Body of pancreas (tissue), 4 donors: ENCODE measurements around the gene DYNC1I1. TPM values are rescaled to one million over a fixed set of nuclear protein-coding genes. Genes with fewer than 3 reads are reported as not detected.

Experiments
- ATAC-seq: fragments of 150-250 bp; one replicate; pipeline ENCODE4 v1.9.1; 2016
- DNase-seq, 4 donors: peaks; one replicate each; pipeline ENCODE4 v3.0.0-alpha.2; 2019
- H3K27ac ChIP-seq, 4 donors: fragments of 200-600 bp; sonication (generic); 1 replicate in 3 of 4; 2 replicates in 1 of 4; pipeline versions ENCODE4 v1.5.1 to v1.6.1; 2016 to 2019; ENCODE audit warnings: mild to moderate bottlenecking in 1 of 4, mixed read lengths in 1 of 4, moderate library complexity in 1 of 4
- H3K27me3 ChIP-seq, 2 donors: fragments of 200-600 bp; sonication (generic); one replicate each; pipeline ENCODE4 v1.6.0; 2016; ENCODE audit warnings: mild to moderate bottlenecking in 1 of 2
- H3K36me3 ChIP-seq, 2 donors: fragments of 200-600 bp; sonication (generic); replicated peaks in 1 of 2; 2 replicates each; pipeline ENCODE4 v1.5.1; 2016; ENCODE audit warnings: low read depth in 2 of 2; ENCODE audit not compliant: insufficient read depth in 1 of 2
- H3K4me1 ChIP-seq: fragments of 200-600 bp; sonication (generic); one replicate; pipeline ENCODE4 v1.6.0; 2016
- H3K4me3 ChIP-seq, 2 donors: fragments of 200-600 bp; sonication (generic); 1 replicate in 1 of 2; 2 replicates in 1 of 2; pipeline ENCODE4 v1.5.1; 2016 to 2019
- H3K9me3 ChIP-seq, 3 donors: fragments of 200-600 bp; sonication (generic); 1 replicate in 2 of 3; 2 replicates in 1 of 3; pipeline ENCODE4 v1.5.1; 2016
- POLR2A ChIP-seq, 3 donors: fragments of 450-650 bp; IDR thresholded peaks; one replicate each; pipeline ENCODE4 v1.6.1; 2016; ENCODE audit warnings: antibody characterized with exemption in 3 of 3, mild to moderate bottlenecking in 2 of 3
- WGBS, 2 donors: methylation state at CpG; one replicate each; pipeline ENCODE4 v1.1.5; 2017; 5-methylcytosine and 5-hydroxymethylcytosine counted together
- intact Hi-C: fragments of 100-400 bp; cut with DNase I; formaldehyde crosslinking; loops from one replicate; pipeline ENCODE4 v1.15.1; 2023
- total RNA-seq, 2 donors: library from RNA; depleted of rRNA; stranded (reverse); fragments of >200 nt; gene quantifications; one replicate each; pipeline ENCODE4 v1.1.0, GENCODE V29; 2016
- TF ChIP-seq, protein P1 (sequence below), 7 experiments: fragments of 450-650 bp in 4 of 7; fragments of 200-600 bp in 3 of 7; sonication (generic) in 3 of 7; IDR thresholded peaks; one replicate each; pipeline ENCODE4 v1.5.1; 2016 to 2019; ENCODE audit warnings: antibody characterized with exemption in 7 of 7

The DYNC1I1 gene
- total RNA-seq, 2 donors from 2014 or later, result 1.3 to 4.2 TPM

DNA sequence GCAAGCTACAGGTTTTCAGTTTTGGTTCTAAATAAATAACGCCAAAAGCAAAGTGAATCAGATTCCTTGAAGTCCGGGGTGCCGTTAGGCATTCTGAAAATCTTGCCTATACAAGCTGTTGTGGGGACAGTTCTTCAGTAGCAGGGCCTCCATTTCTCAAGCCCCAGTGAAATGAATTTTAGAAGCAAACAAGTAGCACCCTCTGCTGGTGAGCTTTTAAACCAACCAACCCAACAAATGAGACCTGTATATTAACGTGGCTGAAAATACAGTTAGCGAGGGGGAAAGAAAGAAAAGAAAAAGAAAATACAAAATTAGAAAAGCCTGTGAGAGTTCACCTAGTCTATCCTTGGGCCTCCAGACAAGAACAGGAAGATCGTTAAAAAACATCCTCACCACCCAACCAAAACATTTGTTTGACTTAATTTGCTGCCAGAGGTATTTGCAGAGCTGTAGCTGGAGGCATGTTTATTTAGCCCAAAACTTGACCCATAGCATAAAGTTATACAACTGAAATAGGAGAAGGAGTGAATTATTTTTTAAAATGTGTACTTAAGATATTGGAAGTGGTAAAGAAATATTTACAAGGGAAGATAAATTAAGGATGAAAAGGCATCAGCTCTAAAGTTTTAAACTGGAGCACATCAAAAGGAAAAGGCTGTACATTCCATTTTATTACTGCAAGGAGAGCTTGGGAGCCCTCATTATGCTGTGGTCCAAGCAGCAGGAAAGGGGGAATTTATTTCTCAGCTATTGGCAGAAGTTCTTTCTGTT is 98.9 kb downstream of the DYNC1I1 start:
- Histone ChIP-seq H3K27ac (no peak overlapping the region), H3K9me3 (no peaks in the 10 kb centered on the region), H3K36me3 (no peaks in the 10 kb centered on the region), H3K4me1 (no peaks in the 10 kb centered on the region), H3K27me3 (no peaks in the 10 kb centered on the region), H3K4me3 (no peak overlapping the region)
- ATAC-seq (peak; percentile 47), DNase-seq (peak; percentile 18 to 49 (median 33))
- TF ChIP-seq POLR2A (IDR thresholded peaks at IDR 0.05), result no peak
- TF ChIP-seq, protein P1, sequence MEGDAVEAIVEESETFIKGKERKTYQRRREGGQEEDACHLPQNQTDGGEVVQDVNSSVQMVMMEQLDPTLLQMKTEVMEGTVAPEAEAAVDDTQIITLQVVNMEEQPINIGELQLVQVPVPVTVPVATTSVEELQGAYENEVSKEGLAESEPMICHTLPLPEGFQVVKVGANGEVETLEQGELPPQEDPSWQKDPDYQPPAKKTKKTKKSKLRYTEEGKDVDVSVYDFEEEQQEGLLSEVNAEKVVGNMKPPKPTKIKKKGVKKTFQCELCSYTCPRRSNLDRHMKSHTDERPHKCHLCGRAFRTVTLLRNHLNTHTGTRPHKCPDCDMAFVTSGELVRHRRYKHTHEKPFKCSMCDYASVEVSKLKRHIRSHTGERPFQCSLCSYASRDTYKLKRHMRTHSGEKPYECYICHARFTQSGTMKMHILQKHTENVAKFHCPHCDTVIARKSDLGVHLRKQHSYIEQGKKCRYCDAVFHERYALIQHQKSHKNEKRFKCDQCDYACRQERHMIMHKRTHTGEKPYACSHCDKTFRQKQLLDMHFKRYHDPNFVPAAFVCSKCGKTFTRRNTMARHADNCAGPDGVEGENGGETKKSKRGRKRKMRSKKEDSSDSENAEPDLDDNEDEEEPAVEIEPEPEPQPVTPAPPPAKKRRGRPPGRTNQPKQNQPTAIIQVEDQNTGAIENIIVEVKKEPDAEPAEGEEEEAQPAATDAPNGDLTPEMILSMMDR (IDR thresholded peaks at IDR 0.05), result peak; percentile 22 to 75 (median 62)
- WGBS, 2 donors, result 17% methylated on average over 6 of the region's 6 CpGs
- intact Hi-C loops, result no loop called here

DNA sequence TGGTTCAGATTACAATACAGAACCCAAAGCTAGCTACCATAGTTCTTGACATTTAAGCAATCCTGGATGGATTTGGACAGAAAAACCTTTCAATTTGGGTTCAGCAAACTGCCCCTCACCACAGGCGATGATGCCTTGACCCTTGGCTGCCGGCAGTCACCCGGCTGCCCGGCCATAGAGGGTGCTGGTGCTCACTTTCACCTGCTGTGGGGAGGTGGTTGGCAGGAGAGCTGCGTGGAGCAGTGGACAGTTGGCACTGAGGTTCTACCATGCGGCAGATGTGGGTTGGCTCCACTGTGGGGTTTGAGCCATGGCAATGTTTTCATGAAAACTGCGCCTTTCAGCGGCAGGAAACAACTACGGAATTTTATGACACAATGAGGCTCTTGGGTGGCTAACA is 99.5 kb downstream of the DYNC1I1 start:
- no peaks in the 10 kb centered on the region for H3K27me3 ChIP-seq
- ATAC-seq, result no peak
- H3K9me3 ChIP-seq, result no peaks in the 10 kb centered on the region
- H3K27ac ChIP-seq, result no peak overlapping the region
- no peak overlapping the region for H3K4me3 ChIP-seq
- H3K4me1 ChIP-seq, result no peaks in the 10 kb centered on the region
- TF ChIP-seq, protein P1 (IDR thresholded peaks at IDR 0.05), result no peak
- no peak for TF ChIP-seq POLR2A (IDR thresholded peaks at IDR 0.05)
- intact Hi-C loops, result no loop called here
- DNase-seq, result no peak
- no peaks in the 10 kb centered on the region for H3K36me3 ChIP-seq
- 80 to 88% methylated on average over 5 to 9 of the region's 9 CpGs for WGBS, 2 donors

DNA sequence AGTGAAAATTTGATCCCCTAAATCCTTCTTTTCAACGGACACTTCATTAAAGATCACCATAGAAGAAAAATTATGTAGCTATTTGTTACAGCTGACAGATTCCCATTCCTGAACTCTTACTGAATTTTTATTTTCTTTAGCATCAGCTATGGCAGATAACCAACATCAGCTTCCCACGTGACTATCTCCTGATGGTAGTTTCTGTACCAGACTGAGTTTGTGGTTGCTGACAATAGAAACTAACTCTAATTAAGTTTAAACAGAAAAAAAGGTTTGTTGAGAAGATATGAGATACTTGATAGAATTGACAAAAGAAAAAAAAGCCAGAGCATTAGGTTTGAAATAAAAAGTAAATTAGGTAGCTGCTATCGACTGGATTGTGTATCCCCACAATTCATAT is 101.8 kb downstream of the DYNC1I1 start:
- Histone ChIP-seq H3K27ac (no peak overlapping the region), H3K9me3 (no peaks in the 10 kb centered on the region), H3K4me3 (no peak overlapping the region), H3K4me1 (no peaks in the 10 kb centered on the region), H3K36me3 (no peaks in the 10 kb centered on the region), H3K27me3 (no peaks in the 10 kb centered on the region)
- WGBS, 2 donors, result 54 to 58% methylated on average over 3 of the region's 3 CpGs
- intact Hi-C loops, result no loop called here
- ATAC-seq, result no peak
- no peak for DNase-seq
- TF ChIP-seq, protein P1 (IDR thresholded peaks at IDR 0.05), result no peak
- TF ChIP-seq POLR2A (IDR thresholded peaks at IDR 0.05), result no peak

DNA sequence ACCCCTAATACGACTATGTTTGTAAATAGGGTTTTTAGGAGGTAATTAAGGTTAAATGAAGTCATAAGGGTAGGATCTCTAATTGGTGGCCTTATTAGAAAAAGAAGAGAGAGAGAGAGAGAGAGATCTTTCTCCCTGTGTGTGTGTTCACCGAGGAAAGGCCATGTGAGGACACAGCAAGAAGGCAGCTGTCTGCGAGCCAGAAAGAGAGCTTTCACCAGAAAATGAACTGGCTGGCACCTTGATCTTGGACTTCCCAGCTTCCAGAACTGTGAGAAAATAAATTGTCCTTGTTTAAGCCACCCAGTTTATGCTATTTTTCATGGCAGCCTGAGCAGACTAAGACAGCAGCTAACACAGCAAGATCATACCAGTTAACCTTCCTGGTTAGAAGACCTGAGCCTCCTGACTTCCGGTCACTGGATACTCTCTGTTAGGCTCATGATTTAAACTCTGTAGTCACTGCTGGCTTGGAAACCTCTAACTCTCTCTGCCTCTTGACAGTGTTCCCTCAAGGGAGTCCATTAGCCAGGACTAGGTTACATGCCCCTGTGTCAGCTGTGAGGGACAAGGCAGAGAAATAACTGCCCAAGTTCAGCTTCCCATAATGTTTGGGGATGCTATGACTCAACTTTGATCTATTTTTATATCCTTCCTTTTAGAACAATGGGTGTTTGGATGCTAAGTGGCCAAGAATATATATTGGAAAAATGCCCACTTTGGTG is 102.3 kb downstream of the DYNC1I1 start:
- no peaks in the 10 kb centered on the region for H3K36me3 ChIP-seq
- TF ChIP-seq, protein P1 (IDR thresholded peaks at IDR 0.05), result no peak
- TF ChIP-seq POLR2A (IDR thresholded peaks at IDR 0.05), result no peak
- ATAC-seq, result no peak
- no peak overlapping the region for H3K4me3 ChIP-seq
- H3K9me3 ChIP-seq, result no peaks in the 10 kb centered on the region
- intact Hi-C loops, result no loop called here
- no peaks in the 10 kb centered on the region for H3K4me1 ChIP-seq
- H3K27ac ChIP-seq, result no peak overlapping the region
- H3K27me3 ChIP-seq, result no peaks in the 10 kb centered on the region
- no peak for DNase-seq
- 69 to 77% methylated on average over 4 of the region's 4 CpGs for WGBS, 2 donors
